Measurements from ENCODE around the gene FGF14.

The FGF14 gene

DNA sequence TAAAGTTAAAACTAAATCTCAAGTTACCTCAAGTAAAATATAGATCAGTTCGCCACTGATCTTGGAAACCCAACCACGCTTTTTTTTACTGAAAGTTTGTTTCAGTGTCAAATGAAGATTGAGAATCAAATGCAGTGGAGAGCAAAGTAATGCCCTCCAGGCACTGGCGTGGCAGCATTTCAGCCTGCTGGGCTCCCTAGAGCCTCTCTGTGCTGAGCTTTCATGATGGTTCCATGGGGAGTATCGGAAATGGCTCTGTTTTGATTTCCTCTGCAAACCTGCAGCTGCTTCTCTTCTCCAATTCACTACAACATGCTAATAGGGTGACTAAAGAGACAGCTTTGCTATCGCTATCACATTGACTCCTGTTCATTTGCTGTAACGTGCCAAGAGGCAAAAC lies 141.6 kb downstream of the FGF14 start:
- H3K36me3 ChIP-seq (replicated peaks; ENCODE audit: low read depth, low read length): no peaks in the 10 kb centered on the region
- H3K4me2 ChIP-seq (ENCODE audit: low read length): peak overlapping the region; percentile 31
- H2AFZ ChIP-seq (ENCODE audit: low read depth, low read length): peak overlapping the region; percentile 34; the same call in 1 of the 2 replicates
- TF ChIP-seq CTCF (IDR thresholded peaks at IDR 0.05; ENCODE audit: low read depth, low read length): no peak
- no peak for TF ChIP-seq EZH2phosphoT487 (IDR thresholded peaks at IDR 0.05; ENCODE audit: low read depth)
- H4K20me1 ChIP-seq (ENCODE audit: insufficient read depth, low read length): no peaks in the 10 kb centered on the region
- H3K79me2 ChIP-seq (ENCODE audit: low read length): no peaks in the 10 kb centered on the region
- no peak overlapping the region for H3K27ac ChIP-seq (ENCODE audit: low read length)
- H3K27me3 ChIP-seq (ENCODE audit: low read depth, low read length): no peaks in the 10 kb centered on the region
- no peaks in the 10 kb centered on the region for H3K9me3 ChIP-seq (ENCODE audit: insufficient read depth, low read length)
- H3K4me3 ChIP-seq (ENCODE audit: low read length): 0 out of 2 replicates have a peak overlapping the region, but pooled peaks have one; percentile 9
- no peaks in the 10 kb centered on the region for H3K4me1 ChIP-seq (ENCODE audit: low read length)
- H3K9ac ChIP-seq (ENCODE audit: low read length): no peak overlapping the region

GRCh38 chr13:102255409-102255808 lies 146.4 kb downstream of the FGF14 start:
- no peak overlapping the region for H3K27ac ChIP-seq (ENCODE audit: low read length)
- no peak overlapping the region for H2AFZ ChIP-seq (ENCODE audit: low read depth, low read length)
- no peaks in the 10 kb centered on the region for H3K36me3 ChIP-seq (replicated peaks; ENCODE audit: low read depth, low read length)
- no peak for TF ChIP-seq CTCF (IDR thresholded peaks at IDR 0.05; ENCODE audit: low read depth, low read length)
- TF ChIP-seq EZH2phosphoT487 (IDR thresholded peaks at IDR 0.05; ENCODE audit: low read depth): no peak
- H3K9me3 ChIP-seq (ENCODE audit: insufficient read depth, low read length): no peaks in the 10 kb centered on the region
- H3K4me3 ChIP-seq (ENCODE audit: low read length): no peak overlapping the region
- no peaks in the 10 kb centered on the region for H4K20me1 ChIP-seq (ENCODE audit: insufficient read depth, low read length)
- no peaks in the 10 kb centered on the region for H3K27me3 ChIP-seq (ENCODE audit: low read depth, low read length)
- H3K4me1 ChIP-seq (ENCODE audit: low read length): no peaks in the 10 kb centered on the region
- no peak overlapping the region for H3K4me2 ChIP-seq (ENCODE audit: low read length)
- no peaks in the 10 kb centered on the region for H3K79me2 ChIP-seq (ENCODE audit: low read length)
- no peak overlapping the region for H3K9ac ChIP-seq (ENCODE audit: low read length)

DNA sequence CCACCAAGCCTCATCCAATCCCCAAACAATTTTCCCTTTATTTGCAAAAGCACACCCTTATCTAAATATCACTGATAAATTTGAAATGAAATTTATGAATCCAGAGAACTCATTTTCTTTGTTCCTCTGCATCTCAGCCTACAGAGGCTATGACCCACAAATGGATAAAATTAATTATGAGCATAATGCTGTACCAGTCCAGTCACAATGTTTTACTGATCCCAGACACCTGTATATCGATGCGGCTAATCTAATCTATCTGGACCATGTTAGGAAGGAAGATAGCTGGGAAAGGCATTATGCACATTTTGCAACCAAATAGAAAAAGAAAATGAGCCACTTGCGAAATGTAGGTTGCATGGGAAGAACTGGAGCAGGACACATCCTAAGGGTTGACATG lies 150.0 kb downstream of the FGF14 start:
- H3K27ac ChIP-seq (ENCODE audit: low read length): no peak overlapping the region
- no peaks in the 10 kb centered on the region for H3K9me3 ChIP-seq (ENCODE audit: insufficient read depth, low read length)
- H3K36me3 ChIP-seq (replicated peaks; ENCODE audit: low read depth, low read length): no peaks in the 10 kb centered on the region
- no peak overlapping the region for H3K9ac ChIP-seq (ENCODE audit: low read length)
- no peak overlapping the region for H3K4me3 ChIP-seq (ENCODE audit: low read length)
- H3K4me2 ChIP-seq (ENCODE audit: low read length): no peak overlapping the region
- H4K20me1 ChIP-seq (ENCODE audit: insufficient read depth, low read length): no peaks in the 10 kb centered on the region
- no peaks in the 10 kb centered on the region for H3K79me2 ChIP-seq (ENCODE audit: low read length)
- no peak overlapping the region for H2AFZ ChIP-seq (ENCODE audit: low read depth, low read length)
- no peaks in the 10 kb centered on the region for H3K4me1 ChIP-seq (ENCODE audit: low read length)
- H3K27me3 ChIP-seq (ENCODE audit: low read depth, low read length): no peaks in the 10 kb centered on the region
- TF ChIP-seq CTCF (IDR thresholded peaks at IDR 0.05; ENCODE audit: low read depth, low read length): no peak

- Histone ChIP-seq H4K20me1 (ENCODE audit: insufficient read depth, low read length) (no peaks in the 10 kb centered on the region), H3K36me3 (replicated peaks; ENCODE audit: low read depth, low read length) (no peaks in the 10 kb centered on the region)
These were observed 151.4 kb downstream of the FGF14 start for GRCh38 chr13:102250448-102250847.

More at GRCh38 chr13:102250448-102250847, 151.4 kb downstream of the FGF14 start:
- no peaks in the 10 kb centered on the region for H3K79me2 ChIP-seq (ENCODE audit: low read length)
- TF ChIP-seq EZH2phosphoT487 (IDR thresholded peaks at IDR 0.05; ENCODE audit: low read depth) (no peak), CTCF (IDR thresholded peaks at IDR 0.05; ENCODE audit: low read depth, low read length) (no peak)
- H2AFZ ChIP-seq (ENCODE audit: low read depth, low read length): no peak overlapping the region
- no peaks in the 10 kb centered on the region for H3K4me1 ChIP-seq (ENCODE audit: low read length)
- H3K27me3 ChIP-seq (ENCODE audit: low read depth, low read length): no peaks in the 10 kb centered on the region
- H3K4me3 ChIP-seq (ENCODE audit: low read length): no peak overlapping the region
- no peak overlapping the region for H3K4me2 ChIP-seq (ENCODE audit: low read length)
- H3K9ac ChIP-seq (ENCODE audit: low read length): no peak overlapping the region
- no peak overlapping the region for H3K27ac ChIP-seq (ENCODE audit: low read length)
- H3K9me3 ChIP-seq (ENCODE audit: insufficient read depth, low read length): no peaks in the 10 kb centered on the region
